IMR-90 (cell line): ENCODE measurements around the gene TGM1.

Source experiments
- BHLHE40 ChIP-seq: fragments of 150-350 bp; IDR thresholded peaks from 2 replicates; pipeline ENCODE4 v1.6.1; 2016; ENCODE audit warnings: mild to moderate bottlenecking, low read depth, low read length
- CEBPB ChIP-seq: IDR thresholded peaks from 2 replicates; pipeline ENCODE4 v1.6.1; 2012; ENCODE audit warnings: low read depth, low read length, improper control_type of control experiment
- CTCF ChIP-seq: conservative IDR thresholded peaks from 2 replicates; pipeline ENCODE4 v1.5.1; 2012; ENCODE audit warnings: mild to moderate bottlenecking, low read depth, low read length, improper control_type of control experiment
- ELK1 ChIP-seq: fragments of 150-350 bp; IDR thresholded peaks from 2 replicates; pipeline ENCODE4 v1.6.1; 2016; ENCODE audit warnings: low read depth, mild to moderate bottlenecking, low read length, moderate library complexity, borderline replicate concordance
- FOS ChIP-seq: fragments of 150-350 bp; IDR thresholded peaks from 2 replicates; pipeline ENCODE4 v1.6.1; 2016; ENCODE audit warnings: low read depth, low read length
- MAFK ChIP-seq: IDR thresholded peaks from 2 replicates; pipeline ENCODE4 v1.6.1; 2012; ENCODE audit warnings: low read depth, low read length, improper control_type of control experiment
- MXI1 ChIP-seq: IDR thresholded peaks from 2 replicates; pipeline ENCODE4 v1.6.1; 2012; ENCODE audit warnings: low read depth, mild to moderate bottlenecking, low read length, moderate library complexity, borderline replicate concordance
- NFE2L2 ChIP-seq: fragments of 150-350 bp; IDR thresholded peaks from 2 replicates; pipeline ENCODE4 v1.6.1; 2016; ENCODE audit warnings: low read depth, mild to moderate bottlenecking, low read length
- POLR2A ChIP-seq: IDR thresholded peaks from 2 replicates; pipeline ENCODE4 v1.6.1; 2012; ENCODE audit warnings: mild to moderate bottlenecking, low read depth, low read length
- RAD21 ChIP-seq: IDR thresholded peaks from 2 replicates; pipeline ENCODE4 v1.6.1; 2012; ENCODE audit warnings: low read length, improper control_type of control experiment
- RFX5 ChIP-seq: IDR thresholded peaks from 2 replicates; pipeline ENCODE4 v1.8.0; 2012; ENCODE audit warnings: low read depth, mild to moderate bottlenecking, low read length, moderate library complexity
- SMC3 ChIP-seq: fragments of 150-350 bp; IDR thresholded peaks from 2 replicates; pipeline ENCODE4 v1.6.1; 2016; ENCODE audit warnings: low read depth, mild to moderate bottlenecking, antibody characterized with exemption, low read length, moderate library complexity
- TF ChIP-seq, protein P1 (sequence below): fragments of 150-350 bp; IDR thresholded peaks from 2 replicates; pipeline ENCODE4 v1.6.1; 2017; ENCODE audit warnings: mild to moderate bottlenecking, antibody characterized with exemption, low read length, low read depth

DNA sequence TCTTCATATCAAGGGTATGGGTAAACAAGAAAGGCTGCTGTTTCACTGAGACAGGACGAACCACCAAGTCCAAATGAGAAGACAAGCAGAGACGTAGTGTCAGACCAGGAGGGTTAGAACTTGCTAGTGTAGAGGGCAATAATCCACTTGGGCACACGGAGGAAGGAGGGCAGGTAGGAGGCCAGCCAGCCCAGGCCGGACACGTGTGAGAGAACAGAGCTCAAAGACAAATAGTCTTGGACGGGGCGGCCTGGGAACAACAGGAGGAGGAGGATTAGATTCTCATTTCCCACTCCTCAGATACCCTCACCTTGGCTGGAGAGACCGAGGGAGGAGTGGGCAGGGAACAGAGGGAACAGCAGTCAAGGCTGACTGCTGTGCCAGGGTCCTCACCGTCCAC, 27.8 kb upstream of the TGM1 start:
- TF ChIP-seq, protein P1, sequence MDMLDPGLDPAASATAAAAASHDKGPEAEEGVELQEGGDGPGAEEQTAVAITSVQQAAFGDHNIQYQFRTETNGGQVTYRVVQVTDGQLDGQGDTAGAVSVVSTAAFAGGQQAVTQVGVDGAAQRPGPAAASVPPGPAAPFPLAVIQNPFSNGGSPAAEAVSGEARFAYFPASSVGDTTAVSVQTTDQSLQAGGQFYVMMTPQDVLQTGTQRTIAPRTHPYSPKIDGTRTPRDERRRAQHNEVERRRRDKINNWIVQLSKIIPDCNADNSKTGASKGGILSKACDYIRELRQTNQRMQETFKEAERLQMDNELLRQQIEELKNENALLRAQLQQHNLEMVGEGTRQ, result no peak
- TF ChIP-seq CTCF, result no peak
- no peak for TF ChIP-seq ELK1
- no peak for TF ChIP-seq POLR2A
- no peak for TF ChIP-seq BHLHE40
- TF ChIP-seq RAD21, result no peak
- TF ChIP-seq MXI1, result no peak
- no peak for TF ChIP-seq SMC3
- TF ChIP-seq CEBPB, result no peak
- no peak for TF ChIP-seq MAFK
- TF ChIP-seq FOS, result no peak
- no peak for TF ChIP-seq RFX5
- no peak for TF ChIP-seq NFE2L2
